WTC11 (cell line): ENCODE results near the gene SH3BP2.

Experiments used
- CTCF ChIP-seq: fragments of 200-600 bp; IDR thresholded peaks from 2 replicates; pipeline ENCODE4 v1.8.0; 2022; ENCODE audit warnings: antibody characterized with exemption
- OVOL2 ChIP-seq: fragments of 250-450 bp; sonication (Bioruptor Pico); IDR thresholded peaks from 2 replicates; pipeline ENCODE4 v1.9.0; 2021; ENCODE audit warnings: mild to moderate bottlenecking, borderline replicate concordance
- RELA ChIP-seq: sonication (generic); formaldehyde crosslinking; IDR thresholded peaks from 2 replicates; pipeline ENCODE4 v1.8.1; 2022; ENCODE audit warnings: missing genetic modification reagents, mild to moderate bottlenecking, borderline replicate concordance

- no peak for TF ChIP-seq RELA (CRISPR knock-in tag)
- no peak for TF ChIP-seq OVOL2
- no peak for TF ChIP-seq CTCF
Measured at GRCh38 chr4:2789793-2790582, 2.9 kb upstream of the SH3BP2 start.
